Neural crest cell (in vitro differentiated cells): ENCODE results near the gene MDH2. TPM values are rescaled to one million over a fixed set of nuclear protein-coding genes. Genes with fewer than 3 reads are reported as not detected.
"Not testable (repeated sequence)": the region's sequence is repeated elsewhere in the genome, so short reads cannot be mapped to it uniquely, and the experiment has no call there.

ENCODE experiments used
- DNase-seq: peaks from one replicate; pipeline ENCODE4 v3.0.0; 2021; ENCODE audit warnings: low read depth, mixed read lengths, low spot score
- H3K27ac Mint-ChIP-seq: one replicate; pipeline ENCODE4 v1.8.0; 2021; ENCODE audit warnings: mild to moderate bottlenecking, mixed read lengths; ENCODE audit not compliant: unreplicated experiment
- H3K27me3 Mint-ChIP-seq: 2 replicates; pipeline ENCODE4 v1.8.0; 2021; ENCODE audit warnings: low read depth, mild to moderate bottlenecking, mixed read lengths
- H3K36me3 Mint-ChIP-seq: 2 replicates; pipeline ENCODE4 v1.8.0; 2021; ENCODE audit warnings: low read depth, mild to moderate bottlenecking, mixed read lengths
- H3K4me1 Mint-ChIP-seq: 2 replicates; pipeline ENCODE4 v1.8.0; 2021; ENCODE audit warnings: mixed read lengths
- H3K4me3 Mint-ChIP-seq: one replicate; pipeline ENCODE4 v1.8.0; 2021; ENCODE audit warnings: mild to moderate bottlenecking, mixed read lengths
- H3K9me3 Mint-ChIP-seq: 2 replicates; pipeline ENCODE4 v1.8.0; 2021; ENCODE audit warnings: mixed read lengths
- total RNA-seq: library from RNA; stranded (reverse); gene quantifications from 2 replicates; pipeline ENCODE4 v1.2.1, GENCODE V29; 2021
- TF ChIP-seq, protein P1 (sequence below): fragments of 200-600 bp; sonication (generic); conservative IDR thresholded peaks from 2 replicates; pipeline ENCODE4 v1.5.0; 2021; ENCODE audit warnings: antibody characterized with exemption, mild to moderate bottlenecking

The MDH2 gene
- total RNA-seq, 1 donor from 2014 or later, result 169 TPM

DNA sequence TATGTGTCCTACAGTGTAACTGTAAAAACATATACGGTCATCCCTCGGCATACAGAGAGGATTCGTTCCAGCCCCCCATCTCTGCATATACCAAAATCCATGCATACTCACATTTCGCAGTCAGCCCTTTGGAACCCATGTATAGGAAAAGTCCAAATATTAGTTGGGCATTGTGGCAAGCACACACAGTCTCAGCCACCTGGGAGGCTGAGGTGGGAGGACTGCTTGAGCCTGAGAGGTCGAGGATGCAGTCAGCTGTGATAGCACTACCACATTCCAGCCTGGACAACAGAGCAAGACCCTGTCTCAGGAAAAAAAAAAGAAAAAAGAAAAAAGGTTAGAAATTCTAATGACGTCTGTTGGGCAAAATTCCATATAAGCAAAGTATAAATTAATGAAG lies 29.1 kb downstream of the MDH2 start:
- Mint-ChIP-seq H3K36me3 (no peaks in the 10 kb centered on the region), H3K4me3 (no peak overlapping the region)
- TF ChIP-seq, protein P1, sequence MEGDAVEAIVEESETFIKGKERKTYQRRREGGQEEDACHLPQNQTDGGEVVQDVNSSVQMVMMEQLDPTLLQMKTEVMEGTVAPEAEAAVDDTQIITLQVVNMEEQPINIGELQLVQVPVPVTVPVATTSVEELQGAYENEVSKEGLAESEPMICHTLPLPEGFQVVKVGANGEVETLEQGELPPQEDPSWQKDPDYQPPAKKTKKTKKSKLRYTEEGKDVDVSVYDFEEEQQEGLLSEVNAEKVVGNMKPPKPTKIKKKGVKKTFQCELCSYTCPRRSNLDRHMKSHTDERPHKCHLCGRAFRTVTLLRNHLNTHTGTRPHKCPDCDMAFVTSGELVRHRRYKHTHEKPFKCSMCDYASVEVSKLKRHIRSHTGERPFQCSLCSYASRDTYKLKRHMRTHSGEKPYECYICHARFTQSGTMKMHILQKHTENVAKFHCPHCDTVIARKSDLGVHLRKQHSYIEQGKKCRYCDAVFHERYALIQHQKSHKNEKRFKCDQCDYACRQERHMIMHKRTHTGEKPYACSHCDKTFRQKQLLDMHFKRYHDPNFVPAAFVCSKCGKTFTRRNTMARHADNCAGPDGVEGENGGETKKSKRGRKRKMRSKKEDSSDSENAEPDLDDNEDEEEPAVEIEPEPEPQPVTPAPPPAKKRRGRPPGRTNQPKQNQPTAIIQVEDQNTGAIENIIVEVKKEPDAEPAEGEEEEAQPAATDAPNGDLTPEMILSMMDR, result no peak

DNA sequence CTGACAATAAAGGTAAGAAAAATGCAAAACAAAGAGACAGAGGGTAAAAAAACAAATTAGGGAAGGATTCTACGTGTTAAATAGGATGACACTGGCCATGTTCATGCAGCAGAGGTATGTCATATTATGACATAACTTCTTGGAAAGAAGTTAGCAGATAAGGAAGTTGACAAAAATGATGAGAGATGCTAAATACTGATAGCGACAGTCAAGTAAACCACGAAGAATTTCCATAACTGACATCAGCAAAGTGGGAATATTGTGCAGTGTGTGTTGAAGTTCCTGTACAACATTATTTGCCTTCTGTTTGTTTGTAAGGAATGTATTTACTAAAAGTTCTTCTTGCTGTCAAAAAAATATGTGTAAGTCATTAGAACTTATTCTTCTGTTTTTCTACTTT lies 29.5 kb downstream of the MDH2 start:
- TF ChIP-seq, protein P1, result no peak
- Mint-ChIP-seq H3K4me3 (no peak overlapping the region), H3K36me3 (no peaks in the 10 kb centered on the region), H3K27ac (no peak overlapping the region), H3K27me3 (peaks cover 6% of the 10 kb centered on the region), H3K9me3 (no peaks in the 10 kb centered on the region), H3K4me1 (no peaks in the 10 kb centered on the region)
- DNase-seq, result no peak

More for the DNA sequence above, 29.1 kb downstream of the MDH2 start:
- H3K4me1 Mint-ChIP-seq, result no peaks in the 10 kb centered on the region
- no peaks in the 10 kb centered on the region for H3K9me3 Mint-ChIP-seq
- DNase-seq, result no peak
- peaks cover 6% of the 10 kb centered on the region for H3K27me3 Mint-ChIP-seq
- H3K27ac Mint-ChIP-seq, result no peak overlapping the region

DNA sequence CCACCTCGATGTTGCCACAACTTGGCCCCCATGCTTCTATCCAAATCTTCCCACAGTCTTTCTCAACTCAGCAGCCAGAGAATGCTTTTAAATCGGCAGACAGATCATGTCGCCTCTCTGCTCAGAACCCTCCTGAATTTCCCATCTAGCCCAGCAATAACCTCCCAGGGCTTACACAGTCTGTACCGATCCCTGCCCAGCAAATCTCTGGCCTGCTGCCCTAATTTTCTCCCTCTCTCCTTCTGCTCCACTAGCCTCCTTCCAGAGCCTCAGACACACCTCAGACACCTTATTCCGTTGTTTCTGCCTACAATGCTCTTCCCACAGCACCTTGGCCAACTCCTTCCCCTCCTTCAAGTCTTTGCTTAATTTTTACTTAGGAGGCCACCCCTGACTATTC lies 32.3 kb downstream of the MDH2 start:
- TF ChIP-seq, protein P1, result no peak
- Mint-ChIP-seq H3K27me3 (peaks cover 11% of the 10 kb centered on the region), H3K36me3 (no peaks in the 10 kb centered on the region), H3K4me1 (no peaks in the 10 kb centered on the region), H3K4me3 (no peak overlapping the region), H3K9me3 (no peaks in the 10 kb centered on the region), H3K27ac (peak overlapping the region; percentile 76)
- DNase-seq, result no peak

DNA sequence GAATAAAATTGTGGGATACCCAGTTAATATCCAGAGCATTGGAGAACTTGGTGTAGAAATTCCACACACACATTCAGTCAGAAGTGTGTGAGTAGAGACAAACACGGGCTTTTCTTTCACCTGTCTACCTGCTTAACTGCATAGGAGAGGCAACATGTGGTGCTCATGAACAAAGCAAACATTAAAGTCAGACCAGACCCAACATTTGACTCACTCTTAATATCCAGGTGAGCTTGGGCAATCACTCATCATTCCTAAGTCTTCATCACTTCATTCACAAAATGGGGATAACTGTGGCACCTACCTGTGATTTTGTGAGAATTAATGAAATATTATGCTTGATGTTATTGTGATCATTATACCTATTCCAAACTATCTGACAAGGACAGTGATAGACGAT lies 36.2 kb downstream of the MDH2 start:
- not testable (repeated sequence) for H3K27ac Mint-ChIP-seq, H3K9me3 Mint-ChIP-seq, H3K4me1 Mint-ChIP-seq, DNase-seq, H3K36me3 Mint-ChIP-seq, H3K4me3 Mint-ChIP-seq
- H3K27me3 Mint-ChIP-seq, result peaks cover 14% of the 10 kb centered on the region

DNA sequence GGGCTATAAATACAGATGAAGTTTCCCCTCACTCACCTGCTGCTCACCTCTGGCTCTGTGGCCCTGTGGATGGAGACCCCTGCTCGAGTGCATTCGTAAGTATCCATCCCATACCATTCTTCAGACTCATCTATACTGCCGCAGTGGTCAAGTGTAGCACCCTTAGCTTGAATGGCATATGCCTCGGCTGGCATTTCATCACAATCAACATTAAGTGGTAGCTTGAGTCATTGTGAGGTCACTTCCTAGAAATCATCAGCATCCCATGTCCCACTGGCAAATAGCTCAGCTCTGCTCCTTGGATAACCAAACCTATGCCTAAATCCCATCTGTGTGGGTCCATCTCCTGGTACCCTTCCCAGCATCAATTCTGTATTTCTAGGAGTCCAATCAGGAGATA lies 38.2 kb downstream of the MDH2 start:
- DNase-seq, result no peak
- TF ChIP-seq, protein P1, result no peak
- Mint-ChIP-seq H3K9me3 (no peaks in the 10 kb centered on the region), H3K27me3 (peaks cover 14% of the 10 kb centered on the region), H3K36me3 (no peaks in the 10 kb centered on the region), H3K27ac (no peak overlapping the region), H3K4me3 (no peak overlapping the region), H3K4me1 (no peaks in the 10 kb centered on the region)

DNA sequence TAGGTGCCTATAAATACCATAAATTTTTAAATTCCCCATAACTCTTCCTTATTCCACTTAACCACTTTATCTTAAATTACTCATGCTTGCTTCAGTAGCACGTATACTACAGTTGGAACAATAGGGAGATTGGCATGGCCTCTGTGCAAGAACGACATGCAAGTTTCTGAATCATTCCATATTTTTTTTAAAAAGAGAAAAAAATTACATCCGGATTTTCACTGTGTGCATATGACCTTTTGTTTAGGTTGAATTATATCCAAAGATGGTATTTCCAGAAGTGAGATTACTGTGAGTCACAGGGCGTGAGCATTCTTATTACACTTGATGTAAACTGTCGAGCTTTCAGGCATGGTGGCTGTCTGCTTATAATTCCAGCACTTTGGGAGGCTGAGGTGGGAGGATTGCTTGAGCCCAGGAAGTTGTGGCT lies 39.5 kb downstream of the MDH2 start:
- peaks cover 17% of the 10 kb centered on the region for H3K27me3 Mint-ChIP-seq
- H3K27ac Mint-ChIP-seq, H3K36me3 Mint-ChIP-seq, H3K9me3 Mint-ChIP-seq, H3K4me1 Mint-ChIP-seq, DNase-seq, H3K4me3 Mint-ChIP-seq: not testable (repeated sequence)
